Activated T-helper 2 cell treated with anti-CD3 and anti-CD28 coated beads, Interferon-gamma antibody, Interleukin-2, Interleukin-4, amounts not matched to agents 10 μg/mL and 5 μg/mL and 100 μg/mL, durations not matched to agents 14 hours and 24 hours and 36 hours (primary cell): ENCODE results near the gene SLC26A1. TPM values are rescaled to one million over a fixed set of nuclear protein-coding genes. Genes with fewer than 3 reads are reported as not detected.
"Not testable (repeated sequence)": the region's sequence is repeated elsewhere in the genome, so short reads cannot be mapped to it uniquely, and the experiment has no call there.

ENCODE experiments used
- DNase-seq: peaks from one replicate; pipeline ENCODE4 v3.0.0; 2021; ENCODE audit warnings: low spot score
- H3K27ac Mint-ChIP-seq: one replicate; pipeline ENCODE4 v1.8.0; 2021; ENCODE audit warnings: mixed read lengths
- H3K27me3 Mint-ChIP-seq: one replicate; pipeline ENCODE4 v1.8.0; 2021; ENCODE audit warnings: low read depth, mixed read lengths
- H3K36me3 Mint-ChIP-seq: one replicate; pipeline ENCODE4 v1.8.0; 2021; ENCODE audit warnings: low read depth, mixed read lengths
- H3K4me1 Mint-ChIP-seq: one replicate; pipeline ENCODE4 v1.8.0; 2021; ENCODE audit warnings: low read depth, mixed read lengths
- H3K4me3 Mint-ChIP-seq: one replicate; pipeline ENCODE4 v1.8.0; 2021; ENCODE audit warnings: low read depth, mild to moderate bottlenecking, moderate library complexity, mixed read lengths
- H3K9me3 Mint-ChIP-seq: one replicate; pipeline ENCODE4 v1.8.0; 2021; ENCODE audit warnings: mixed read lengths
- intact Hi-C: fragments of 100-400 bp; cut with micrococcal nuclease; formaldehyde crosslinking; loops from one replicate; pipeline ENCODE4 v1.15.1; 2023
- total RNA-seq: library from RNA; stranded (reverse); gene quantifications from 2 replicates; pipeline ENCODE4 v1.2.3, GENCODE V29; 2022

SLC26A1 gene
- total RNA-seq, 1 donor from 2014 or later: 0.23 TPM

DNA sequence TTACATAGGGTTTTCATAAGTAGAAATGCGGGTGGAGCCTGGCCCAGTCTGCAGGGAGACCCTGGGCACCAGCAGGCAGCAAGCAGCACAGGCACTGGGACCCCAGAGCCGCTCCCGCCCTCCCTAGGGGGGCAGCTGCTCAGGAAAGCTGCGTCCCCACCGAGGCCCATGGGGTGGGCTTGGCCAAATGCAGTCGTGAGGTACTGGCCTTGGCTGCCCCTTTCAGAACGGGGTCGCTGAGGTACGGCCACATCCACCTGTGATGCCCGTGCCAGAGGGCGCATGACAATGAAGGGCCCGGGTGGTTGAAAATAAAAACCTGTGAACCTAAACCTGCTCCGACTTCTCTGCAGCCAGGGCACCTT, 44.3 kb downstream of the SLC26A1 start:
- no peak overlapping the region for H3K27ac Mint-ChIP-seq
- H3K4me3 Mint-ChIP-seq: no peak overlapping the region
- no peaks in the 10 kb centered on the region for H3K36me3 Mint-ChIP-seq
- no peaks in the 10 kb centered on the region for H3K4me1 Mint-ChIP-seq
- intact Hi-C loops: no loop called here
- no peaks in the 10 kb centered on the region for H3K9me3 Mint-ChIP-seq
- no peak for DNase-seq
- H3K27me3 Mint-ChIP-seq: no peaks in the 10 kb centered on the region

DNA sequence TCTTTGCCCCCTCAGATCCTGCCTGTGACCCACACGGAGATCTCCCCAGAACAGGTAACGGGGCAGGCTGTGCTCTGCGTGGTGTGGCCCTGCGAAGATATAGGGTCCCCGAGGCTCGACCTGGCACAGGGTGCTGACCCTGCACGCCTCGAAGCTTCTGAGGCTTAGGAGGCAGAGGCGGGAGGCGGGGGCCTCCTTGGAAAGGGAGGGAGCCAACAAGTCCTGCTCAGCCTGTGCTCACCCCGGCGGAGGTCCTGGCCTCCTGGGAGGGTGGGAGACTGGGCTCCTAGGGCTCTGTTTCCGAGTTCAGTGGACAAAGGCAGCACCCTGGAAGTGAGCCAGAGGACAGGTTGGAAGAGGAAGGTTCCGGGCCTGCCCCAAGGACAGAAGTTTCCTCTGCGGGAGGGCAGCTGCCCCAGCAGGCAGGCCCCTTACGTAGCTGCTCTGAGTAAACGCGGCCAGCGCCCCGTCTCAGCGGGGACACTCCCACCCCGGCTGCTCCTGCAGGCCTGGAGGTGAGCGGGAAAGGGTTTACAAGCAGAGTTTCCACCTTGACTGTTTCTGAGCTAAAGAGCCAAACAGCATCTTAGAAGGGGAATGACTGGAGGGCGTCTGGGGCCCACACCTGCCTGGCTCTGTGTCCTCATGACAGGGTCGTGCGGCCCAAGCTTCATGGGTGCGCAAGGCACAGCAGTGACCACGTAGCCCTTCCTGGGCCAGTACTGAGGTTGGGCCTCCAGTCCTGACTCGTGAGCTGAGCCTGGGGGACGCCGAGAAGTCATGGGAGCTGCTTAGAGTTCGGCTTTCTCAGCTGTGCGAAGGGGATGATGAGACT, 44.9 kb downstream of the SLC26A1 start:
- intact Hi-C loops: no loop called here
- H3K4me3 Mint-ChIP-seq: no peak overlapping the region
- H3K36me3 Mint-ChIP-seq: no peaks in the 10 kb centered on the region
- no peaks in the 10 kb centered on the region for H3K9me3 Mint-ChIP-seq
- H3K27me3 Mint-ChIP-seq: no peaks in the 10 kb centered on the region
- no peak for DNase-seq
- H3K27ac Mint-ChIP-seq: no peak overlapping the region
- no peaks in the 10 kb centered on the region for H3K4me1 Mint-ChIP-seq

DNA sequence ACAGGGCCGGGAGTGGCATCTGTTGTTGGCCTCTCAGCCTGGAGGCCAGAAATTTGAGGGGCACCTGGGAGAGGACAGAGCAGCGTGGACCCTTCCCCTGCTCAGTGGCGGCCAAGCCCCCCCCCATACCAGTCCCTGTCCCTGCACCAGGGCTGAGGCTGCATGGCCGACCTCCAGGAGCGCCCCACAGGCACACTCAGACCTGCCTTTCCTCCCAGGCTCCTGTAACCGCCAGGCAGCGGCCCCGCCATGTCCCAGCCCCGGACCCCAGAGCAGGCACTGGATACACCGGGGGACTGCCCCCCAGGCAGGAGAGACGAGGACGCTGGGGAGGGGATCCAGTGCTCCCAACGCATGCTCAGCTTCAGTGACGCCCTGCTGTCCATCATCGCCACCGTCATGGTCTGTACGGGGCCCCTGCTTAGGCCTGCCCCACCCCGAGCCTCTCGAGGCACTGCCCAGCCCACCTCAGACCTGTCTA, 45.7 kb downstream of the SLC26A1 start:
- no peaks in the 10 kb centered on the region for H3K36me3 Mint-ChIP-seq
- no peaks in the 10 kb centered on the region for H3K27me3 Mint-ChIP-seq
- no peaks in the 10 kb centered on the region for H3K4me1 Mint-ChIP-seq
- no peaks in the 10 kb centered on the region for H3K9me3 Mint-ChIP-seq
- no peak for DNase-seq
- intact Hi-C loops: no loop called here
- H3K4me3 Mint-ChIP-seq: no peak overlapping the region
- no peak overlapping the region for H3K27ac Mint-ChIP-seq

DNA sequence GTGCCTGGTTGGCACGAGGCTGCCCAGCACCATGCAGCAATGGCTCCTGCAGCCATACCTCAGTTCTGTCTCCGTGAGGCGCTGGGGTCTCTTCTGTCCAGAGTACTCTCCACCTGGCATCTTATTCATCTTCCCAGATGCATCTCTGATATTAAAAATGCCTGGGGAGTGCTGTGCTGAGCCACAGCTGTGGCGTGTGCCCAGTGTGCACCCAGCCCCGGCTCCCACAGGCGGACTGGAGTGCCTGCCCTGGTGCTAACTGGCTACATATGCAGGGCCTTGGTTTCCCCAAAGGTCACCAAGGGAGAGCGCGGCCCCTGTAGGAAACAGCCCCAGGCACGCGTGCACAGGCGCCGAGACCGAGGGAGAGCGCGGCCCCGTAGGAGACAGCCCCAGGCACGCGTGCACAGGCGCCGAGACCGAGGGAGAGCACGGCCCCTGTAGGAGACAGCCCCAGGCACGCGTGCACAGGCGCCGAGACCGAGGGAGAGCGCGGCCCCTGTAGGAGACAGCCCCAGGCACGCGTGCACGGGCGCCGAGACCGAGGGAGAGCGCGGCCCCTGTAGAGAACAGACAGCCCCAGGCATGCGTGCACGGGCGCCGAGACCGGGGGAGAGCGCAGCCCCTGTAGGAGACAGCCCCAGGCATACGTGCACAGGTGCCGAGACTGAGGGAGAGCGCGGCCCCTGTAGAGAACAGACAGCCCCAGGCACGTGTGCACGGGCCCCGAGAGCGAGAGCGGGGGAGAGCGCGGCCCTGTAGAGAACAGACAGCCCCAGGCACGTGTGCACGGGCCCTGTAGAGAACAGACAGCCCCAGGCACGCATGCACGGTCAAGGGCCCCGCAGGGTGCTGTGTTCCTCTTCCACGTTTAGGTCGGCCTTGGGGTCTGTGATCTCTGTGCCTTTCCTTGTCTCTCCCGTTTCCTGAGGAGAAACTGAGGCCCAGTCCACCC, 46.4 kb downstream of the SLC26A1 start:
- Mint-ChIP-seq H3K9me3 (no peaks in the 10 kb centered on the region), H3K4me1 (no peaks in the 10 kb centered on the region), H3K36me3 (no peaks in the 10 kb centered on the region), H3K27me3 (no peaks in the 10 kb centered on the region), H3K27ac (no peak overlapping the region), H3K4me3 (no peak overlapping the region)
- no peak for DNase-seq
- intact Hi-C loops: no loop called here

DNA sequence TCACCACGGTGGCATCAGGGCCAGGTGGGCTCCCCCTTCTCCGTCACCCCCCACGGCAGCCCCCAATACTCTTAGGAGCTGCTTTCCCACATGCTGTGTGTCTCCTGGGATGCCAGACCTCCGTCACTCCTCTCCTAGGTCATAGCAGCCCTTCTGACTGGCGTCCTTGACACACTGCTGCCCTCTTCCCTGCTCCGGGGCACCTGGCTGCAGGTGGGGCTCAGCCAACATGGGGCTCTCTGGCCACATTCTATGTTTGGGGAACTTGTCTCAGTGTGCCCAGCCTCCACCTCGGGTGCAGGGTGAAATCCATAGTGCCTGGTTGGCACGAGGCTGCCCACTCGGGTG, 47.1 kb downstream of the SLC26A1 start:
- Mint-ChIP-seq H3K4me3 (no peak overlapping the region), H3K27ac (no peak overlapping the region), H3K27me3 (no peaks in the 10 kb centered on the region), H3K4me1 (no peaks in the 10 kb centered on the region), H3K36me3 (no peaks in the 10 kb centered on the region), H3K9me3 (no peaks in the 10 kb centered on the region)
- no peak for DNase-seq
- intact Hi-C loops: no loop called here

DNA sequence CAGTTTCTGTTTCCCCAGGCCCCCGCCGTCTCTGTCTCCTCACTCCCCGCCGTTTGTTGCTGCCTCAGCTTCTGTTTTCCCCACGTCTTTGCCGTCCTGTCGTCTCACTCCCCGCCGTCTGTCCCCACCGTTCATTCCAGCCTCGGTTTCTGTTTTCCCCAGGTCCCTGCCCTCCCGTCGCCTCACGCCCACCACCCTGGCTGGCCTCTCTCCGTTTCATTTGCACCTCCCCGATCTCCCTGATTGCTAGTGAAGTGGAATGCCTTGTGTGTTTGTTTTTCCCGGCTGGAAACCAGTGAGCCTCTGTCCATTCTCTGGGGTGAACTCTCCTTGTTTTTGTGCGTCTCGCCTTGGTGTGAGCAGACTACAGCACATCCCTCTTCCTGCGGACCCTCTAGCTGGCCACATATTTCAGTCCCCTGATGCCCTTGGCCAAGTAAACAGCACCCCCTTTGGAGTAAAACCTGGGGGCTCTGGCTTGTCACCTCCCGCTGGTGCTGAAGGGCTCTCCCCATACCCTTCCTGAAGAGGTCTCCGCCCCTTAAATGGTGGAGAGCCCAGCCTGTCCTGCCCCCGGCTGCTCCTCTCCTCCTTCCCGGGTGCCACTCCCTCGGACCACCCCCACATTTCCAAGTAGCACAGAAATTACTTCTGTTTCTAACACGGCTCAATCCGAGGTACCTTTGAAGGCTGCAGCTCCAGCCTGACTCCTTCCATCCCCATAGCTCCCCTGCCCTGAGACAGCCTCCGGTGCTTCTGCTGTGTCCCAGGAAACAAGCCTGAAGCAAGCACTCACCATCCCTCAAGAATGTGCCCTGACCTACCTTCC, 47.7 kb downstream of the SLC26A1 start:
- no peaks in the 10 kb centered on the region for H3K36me3 Mint-ChIP-seq
- no peak overlapping the region for H3K27ac Mint-ChIP-seq
- H3K4me1 Mint-ChIP-seq: no peaks in the 10 kb centered on the region
- DNase-seq: no peak
- H3K4me3 Mint-ChIP-seq: no peak overlapping the region
- no peaks in the 10 kb centered on the region for H3K9me3 Mint-ChIP-seq
- intact Hi-C loops: no loop called here
- no peaks in the 10 kb centered on the region for H3K27me3 Mint-ChIP-seq

DNA sequence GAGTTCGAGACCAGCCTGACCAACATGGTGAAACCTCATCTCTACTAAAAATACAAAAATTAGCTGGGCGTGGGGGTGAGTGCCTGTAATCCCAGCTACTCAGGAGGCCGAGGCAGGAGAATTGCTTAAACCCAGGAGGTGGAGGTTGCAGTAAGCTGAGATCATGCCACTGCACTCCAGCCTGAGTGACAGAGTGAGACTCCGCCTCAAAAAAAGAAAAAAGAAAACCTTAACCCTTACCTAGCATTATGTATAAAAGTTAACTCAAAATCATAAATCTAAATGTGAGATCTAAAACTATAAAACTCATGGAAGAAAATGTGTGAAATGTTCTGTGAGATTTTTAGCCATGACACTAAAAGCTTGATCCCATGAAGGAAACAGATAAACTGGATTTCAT, 53.7 kb downstream of the SLC26A1 start:
- H3K27me3 Mint-ChIP-seq, H3K36me3 Mint-ChIP-seq, intact Hi-C loops, H3K27ac Mint-ChIP-seq, H3K4me3 Mint-ChIP-seq, DNase-seq, H3K4me1 Mint-ChIP-seq, H3K9me3 Mint-ChIP-seq: not testable (repeated sequence)

Other genes with a start within 250 kb of the SLC26A1 start
- gene CPLX1, start 167.3 kb downstream of the SLC26A1 start, total RNA-seq: 0.64 and 0.74 TPM in 2 replicates
- 123 and 125 TPM in 2 replicates for gene GAK, start 61.1 kb downstream of the SLC26A1 start, total RNA-seq
- gene TMEM175, start 60.9 kb downstream of the SLC26A1 start, total RNA-seq: 11.8 and 12.9 TPM in 2 replicates
- 13.0 and 14.4 TPM in 2 replicates for gene DGKQ, start 19.8 kb downstream of the SLC26A1 start, total RNA-seq
- gene IDUA, start 6.4 kb downstream of the SLC26A1 start, total RNA-seq: 23.6 and 25.5 TPM in 2 replicates
- gene FGFRL1, start 18.2 kb upstream of the SLC26A1 start, total RNA-seq: 17.5 TPM in 2 replicates
- 0.62 and 0.85 TPM in 2 replicates for gene RNF212, start 120.2 kb upstream of the SLC26A1 start, total RNA-seq
- 26.1 and 26.7 TPM in 2 replicates for gene SPON2, start 179.2 kb upstream of the SLC26A1 start, total RNA-seq